Measurements from ENCODE around the gene BICDL2.

The BICDL2 gene

GRCh38 chr16:3010510-3010909 lies 26.2 kb downstream of the BICDL2 start:
- DNase-seq (ENCODE audit: low read depth): no peak

DNA sequence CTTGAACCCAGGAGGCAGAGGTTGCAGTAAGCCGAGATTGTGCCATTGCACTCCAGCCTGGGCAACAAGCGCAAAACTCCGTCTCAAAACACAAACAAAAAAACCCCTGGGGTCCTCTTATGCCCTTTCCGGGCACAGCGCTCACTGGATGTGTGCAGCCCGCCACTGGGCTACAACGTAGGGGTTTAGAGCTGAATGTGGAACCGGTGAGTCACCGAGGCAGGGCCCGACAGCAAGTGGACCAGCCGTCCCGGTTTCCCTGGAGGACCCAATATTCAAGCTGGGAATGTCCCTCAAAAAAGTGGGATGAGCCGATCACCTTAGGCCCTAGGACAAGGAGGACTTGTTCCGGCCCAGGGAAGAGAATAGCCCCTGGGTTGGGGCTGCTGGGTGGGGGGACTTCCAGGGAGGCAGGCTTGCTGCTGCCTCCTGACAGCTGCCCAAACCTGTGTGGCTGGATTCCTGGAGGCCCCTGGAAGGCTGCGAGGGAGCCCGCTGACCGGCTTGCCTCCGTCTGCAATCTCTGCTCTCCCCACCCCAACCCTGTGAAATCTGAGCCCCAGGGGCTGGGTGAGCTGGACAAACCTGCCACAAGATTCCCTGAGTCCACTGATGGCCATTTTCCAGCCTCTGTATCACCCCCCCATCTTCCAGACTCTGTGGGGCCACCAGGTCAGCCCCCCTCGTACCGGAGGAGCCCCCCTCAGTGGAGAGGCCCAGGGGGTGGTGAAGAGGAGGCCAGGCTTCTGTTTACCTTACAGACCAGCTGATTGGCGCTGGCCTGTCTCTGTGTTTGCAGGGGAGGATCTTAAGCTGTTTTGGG lies 27.0 kb downstream of the BICDL2 start:
- DNase-seq (ENCODE audit: low read depth): no peak

DNA sequence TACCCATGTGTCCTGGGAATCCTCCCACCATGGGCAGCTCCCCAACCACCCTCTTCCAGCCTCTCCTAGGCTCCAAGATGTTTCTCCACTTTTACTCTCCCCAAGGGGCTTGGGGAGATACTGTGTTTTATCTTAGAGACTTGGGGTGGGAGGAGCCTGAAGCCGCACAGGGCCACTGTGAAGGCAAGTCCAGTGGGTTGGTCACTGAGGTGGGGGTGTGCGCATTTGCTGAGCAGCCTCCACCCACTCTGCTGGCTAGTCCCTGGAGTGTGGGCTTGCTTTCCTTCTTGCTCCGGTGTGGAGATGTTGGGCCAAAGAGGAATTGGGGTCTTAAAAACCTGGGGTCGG lies 28.1 kb downstream of the BICDL2 start:
- DNase-seq (ENCODE audit: low read depth): no peak

GRCh38 chr16:3007957-3008689 lies 28.6 kb downstream of the BICDL2 start:
- no peak for DNase-seq (ENCODE audit: low read depth)

DNA sequence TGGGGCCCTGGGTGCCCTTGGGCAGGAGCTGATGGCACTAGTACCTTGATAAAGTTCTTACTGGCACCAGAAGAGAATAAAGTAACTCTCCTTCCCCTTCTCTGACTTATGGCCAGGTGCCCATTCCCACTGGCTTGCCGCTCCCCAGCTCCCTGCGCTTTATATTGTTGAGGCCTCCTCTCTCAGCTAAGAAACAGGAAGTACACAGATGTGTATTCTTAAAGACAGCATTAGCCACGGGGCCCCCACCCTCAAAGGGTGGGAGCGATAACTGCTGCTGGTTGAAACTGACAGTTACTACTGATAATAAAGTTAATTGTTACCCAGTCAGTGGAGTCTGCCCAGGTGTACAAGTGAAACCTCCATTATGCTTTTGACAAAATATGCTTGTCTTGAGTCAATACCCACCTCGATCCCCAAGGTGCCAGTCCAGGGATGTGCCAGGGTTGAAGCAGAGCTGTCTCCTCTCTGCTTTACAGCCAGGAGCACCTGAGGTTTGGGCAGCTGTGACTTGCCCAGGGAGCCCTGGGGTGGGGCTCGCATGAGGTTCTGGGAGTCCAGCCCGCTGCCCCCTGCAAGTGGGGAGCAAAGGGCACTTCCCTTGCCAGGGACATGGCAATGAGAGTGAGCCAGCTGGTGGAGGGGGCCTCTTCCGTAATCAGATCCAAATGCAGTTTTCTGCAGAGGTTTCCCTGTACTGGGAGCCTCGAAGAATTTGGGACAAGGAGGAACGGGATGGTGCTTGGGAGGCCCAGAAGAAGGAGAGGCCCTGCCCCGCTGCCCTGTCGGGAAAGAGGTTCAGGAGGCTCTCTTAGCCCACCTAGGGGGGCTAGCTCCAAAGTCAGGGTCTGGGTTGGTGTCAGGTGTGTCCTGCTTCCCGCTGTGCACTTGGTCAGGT lies 29.4 kb downstream of the BICDL2 start:
- no peak for DNase-seq (ENCODE audit: low read depth)

DNA sequence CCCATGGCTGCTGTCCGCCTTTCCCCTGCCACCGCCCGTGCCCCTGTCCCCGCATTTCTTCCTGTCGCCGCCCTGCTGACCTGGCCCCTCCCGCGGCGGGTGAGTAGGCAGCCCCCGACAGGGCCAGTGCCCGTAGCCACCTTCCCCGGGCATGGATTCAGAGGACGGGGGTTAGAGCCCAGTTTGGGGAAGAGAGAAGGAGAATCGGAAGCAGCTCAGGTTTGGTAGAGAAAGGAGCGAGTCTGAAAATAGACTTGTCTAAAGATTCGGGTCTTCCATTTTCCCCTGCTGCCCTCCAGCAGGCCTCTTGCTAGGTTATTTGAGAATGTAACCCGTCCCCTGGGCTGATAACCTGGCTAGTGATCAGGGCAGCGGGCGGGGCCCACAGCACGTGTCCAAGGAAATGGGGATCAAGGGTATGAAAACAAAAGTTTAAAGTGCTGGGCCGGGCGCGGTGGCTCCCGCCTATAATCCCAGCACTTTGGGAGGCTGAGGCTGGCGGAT lies 31.9 kb downstream of the BICDL2 start:
- no peak for DNase-seq (ENCODE audit: low read depth)

- DNase-seq (ENCODE audit: low read depth): no peak
Observed at GRCh38 chr16:3004319-3004718, 32.4 kb downstream of the BICDL2 start.

GRCh38 chr16:3003582-3004270 lies 33.0 kb downstream of the BICDL2 start:
- peak; percentile 87 for DNase-seq (ENCODE audit: low read depth)

GRCh38 chr16:3001316-3001715 lies 35.4 kb downstream of the BICDL2 start:
- no peak for DNase-seq (ENCODE audit: low read depth)

DNA sequence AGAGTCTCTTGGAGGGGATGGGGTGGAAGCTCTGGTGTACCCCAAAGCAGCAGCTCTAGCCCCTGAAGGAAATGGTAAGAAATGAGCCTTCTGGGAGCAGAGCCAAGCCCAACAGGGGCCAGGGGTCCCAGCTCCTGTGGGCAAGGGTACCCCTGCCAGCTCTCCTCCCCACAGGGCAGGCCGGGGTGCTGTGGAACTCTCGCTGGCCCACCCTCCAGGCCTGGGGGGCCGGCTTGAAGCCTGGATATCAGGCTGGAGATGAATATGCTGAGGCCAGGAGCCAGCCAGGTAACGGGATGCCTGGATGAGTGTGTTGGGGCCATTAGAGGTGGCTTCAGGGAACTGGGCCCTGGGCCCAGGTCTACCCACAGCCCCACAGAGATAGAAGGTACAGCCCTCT lies 36.2 kb downstream of the BICDL2 start:
- DNase-seq (ENCODE audit: low read depth): no peak

- no peak for DNase-seq (ENCODE audit: low read depth)
Observed at GRCh38 chr16:2999929-3000328, 36.8 kb downstream of the BICDL2 start.

DNA sequence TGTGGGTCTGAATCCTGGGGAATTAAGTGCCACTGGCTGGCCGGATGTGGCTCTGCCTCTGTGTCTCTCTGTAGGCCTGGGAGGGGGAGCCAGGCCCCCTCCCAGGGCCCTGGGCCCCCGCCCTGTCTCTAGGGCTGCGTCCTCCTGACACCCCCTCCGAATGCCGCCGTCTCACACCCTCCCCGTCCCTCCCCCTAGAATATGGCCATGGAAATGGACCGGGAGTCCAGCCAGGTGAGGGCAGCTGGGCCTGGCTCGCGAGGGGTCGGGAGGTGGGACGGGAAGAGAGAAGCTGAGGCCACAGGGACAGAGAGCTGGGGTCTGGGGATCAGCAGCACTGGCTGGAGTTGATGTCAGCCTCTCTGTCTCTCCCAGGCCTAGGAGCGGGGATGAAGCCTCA lies 40.4 kb downstream of the BICDL2 start:
- DNase-seq (ENCODE audit: low read depth): no peak

DNA sequence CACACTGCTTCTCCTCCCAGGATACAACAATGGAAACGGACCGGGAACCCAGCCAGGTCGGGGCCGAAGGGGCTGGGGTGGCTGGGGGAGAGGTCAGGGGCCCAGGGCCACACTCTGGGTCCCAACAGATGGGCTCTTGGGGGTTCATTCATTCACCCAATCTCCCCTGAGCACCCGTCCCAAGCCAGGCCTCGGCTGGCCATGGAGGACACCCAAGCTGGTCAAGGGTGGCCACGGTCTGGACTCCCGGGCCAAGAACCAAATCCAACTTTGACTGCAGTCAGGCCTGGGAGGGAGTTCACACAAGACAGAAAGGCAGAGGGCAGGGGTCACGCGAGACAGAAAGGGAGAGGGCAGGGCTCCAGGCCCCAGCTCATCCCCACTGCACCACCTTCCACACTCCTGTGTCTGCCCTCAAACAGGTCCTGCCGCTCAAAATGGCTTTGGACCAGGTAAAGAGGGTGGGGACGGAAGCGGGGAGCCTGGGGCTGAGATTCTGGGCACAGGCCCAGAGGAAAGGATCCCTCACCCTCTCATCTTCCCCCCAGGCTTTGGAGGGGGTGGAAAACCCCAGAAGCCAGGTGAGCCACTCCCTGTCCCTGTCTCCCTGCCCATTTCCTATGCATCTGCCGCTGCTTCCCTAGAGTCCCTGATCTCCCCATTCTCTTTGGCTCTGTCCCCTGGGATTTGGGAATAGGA lies 44.2 kb downstream of the BICDL2 start:
- DNase-seq (ENCODE audit: low read depth): no peak

GRCh38 chr16:2991566-2992261 lies 45.0 kb downstream of the BICDL2 start:
- DNase-seq (ENCODE audit: low read depth): no peak

DNA sequence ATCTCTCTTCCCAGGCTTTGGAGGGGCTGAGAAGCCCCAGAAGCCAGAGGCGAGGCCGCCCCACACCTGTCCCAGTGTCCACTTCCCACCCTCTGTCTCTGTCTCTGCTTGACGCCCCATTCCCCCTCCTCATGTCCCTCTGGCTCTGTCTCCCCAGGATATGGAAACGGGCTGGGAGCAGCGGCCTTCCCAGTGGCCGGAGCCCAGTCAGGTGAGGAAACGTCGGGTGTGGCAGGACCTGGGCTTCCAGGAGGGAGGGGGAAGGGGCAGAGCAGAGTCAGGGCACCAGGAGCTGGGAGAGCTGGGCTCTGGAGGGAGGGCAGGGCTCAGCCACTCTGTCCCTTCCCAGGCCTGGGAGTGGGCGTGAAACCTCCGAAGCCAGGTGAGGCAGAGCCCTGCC lies 45.9 kb downstream of the BICDL2 start:
- DNase-seq (ENCODE audit: low read depth): no peak

- no peak for DNase-seq (ENCODE audit: low read depth)
Observed at GRCh38 chr16:2988590-2989099, 48.1 kb downstream of the BICDL2 start.

DNA sequence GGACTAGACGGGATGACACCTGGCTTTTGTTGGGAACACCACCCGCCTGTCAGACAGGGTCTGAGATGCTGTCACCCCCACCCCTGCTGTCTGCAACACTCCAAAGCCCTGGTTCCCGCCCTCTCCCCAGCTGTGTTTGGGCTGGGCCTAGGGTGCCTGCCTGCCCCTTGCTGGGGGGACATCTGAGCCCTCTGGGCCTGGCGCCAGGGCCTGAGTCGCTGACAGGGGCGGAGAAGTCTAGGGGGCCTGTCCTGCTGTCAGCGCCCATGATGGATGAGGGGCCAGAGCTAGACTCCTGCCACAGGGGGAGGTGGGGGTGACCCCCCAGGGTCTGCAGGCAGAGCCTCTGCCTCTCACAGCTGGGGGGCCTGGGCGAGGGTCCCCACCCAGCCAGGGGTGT lies 48.9 kb downstream of the BICDL2 start:
- DNase-seq (ENCODE audit: low read depth): no peak

GRCh38 chr16:2987286-2987685 lies 49.5 kb downstream of the BICDL2 start:
- DNase-seq (ENCODE audit: low read depth): no peak

DNA sequence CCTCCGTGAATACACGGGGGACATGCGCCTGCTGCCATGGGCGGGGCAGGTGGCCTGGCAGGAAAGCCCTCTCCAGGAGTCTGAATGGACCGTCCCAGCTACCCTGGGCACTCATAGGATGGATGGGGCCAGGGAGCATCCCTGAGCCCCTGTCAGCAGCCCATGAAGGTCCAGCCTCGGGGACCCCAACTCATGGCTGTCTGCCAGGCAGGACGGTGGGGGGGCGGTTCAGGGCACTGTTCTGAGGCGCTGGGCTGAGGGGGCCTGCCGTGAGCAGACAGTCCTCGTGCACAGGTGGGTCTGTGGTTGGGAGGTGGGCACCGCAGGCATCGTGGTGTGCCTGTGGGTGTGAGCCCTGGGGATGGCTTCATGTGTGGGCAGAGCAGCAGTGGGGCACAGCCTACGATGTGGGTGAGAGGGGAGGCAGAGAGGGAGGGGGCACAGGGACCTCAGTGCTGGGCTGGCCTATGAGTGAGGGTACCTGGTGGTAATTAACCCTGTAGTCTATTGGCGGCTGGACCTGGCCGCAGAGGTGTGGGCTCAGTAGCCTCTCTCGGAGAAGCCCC lies 50.0 kb downstream of the BICDL2 start:
- DNase-seq (ENCODE audit: low read depth): no peak

- no peak for DNase-seq (ENCODE audit: low read depth)
Observed at GRCh38 chr16:2985893-2986355, 50.8 kb downstream of the BICDL2 start.
